WTC11 (cell line): ENCODE data around the gene AOAH. TPM values are rescaled to one million over a fixed set of nuclear protein-coding genes. Genes with fewer than 3 reads are reported as not detected.

Experiments used
- ATAC-seq: fragments of 200-7000 bp; cut with Tn5 transposase; 2 replicates; pipeline ENCODE4 v1.10.0; 2021; ENCODE audit warnings: mild to moderate bottlenecking, moderate library complexity
- CTCF ChIA-PET: fragments of 300-600 bp; sonication (Branson Sonifier 250); formaldehyde crosslinking; loops from one replicate; lab custom pipeline; 2021; ENCODE audit warnings: antibody characterized with exemption; lab: Charles Lee
- POLR2A ChIA-PET: fragments of 350-600 bp; sonication (Branson Sonifier 250); formaldehyde crosslinking; loops from one replicate; lab custom pipeline; 2021; ENCODE audit warnings: antibody characterized with exemption; lab: Charles Lee
- DNase-seq: peaks from one replicate; pipeline ENCODE4 v3.0.0; 2021; ENCODE audit warnings: low spot score
- H3K27ac Mint-ChIP-seq: 2 replicates; pipeline ENCODE4 v1.8.0; 2021; ENCODE audit warnings: mixed read lengths
- H3K27me3 Mint-ChIP-seq: 2 replicates; pipeline ENCODE4 v1.8.0; 2021; ENCODE audit warnings: low read depth, mild to moderate bottlenecking, moderate library complexity, mixed read lengths
- H3K36me3 Mint-ChIP-seq: 2 replicates; pipeline ENCODE4 v1.8.0; 2021; ENCODE audit warnings: mixed read lengths
- H3K4me1 Mint-ChIP-seq: 2 replicates; pipeline ENCODE4 v1.8.0; 2022; ENCODE audit warnings: mixed read lengths
- H3K4me3 Mint-ChIP-seq: 2 replicates; pipeline ENCODE4 v1.8.0; 2021; ENCODE audit warnings: mild to moderate bottlenecking, moderate library complexity, mixed read lengths
- H3K9me3 Mint-ChIP-seq: 2 replicates; pipeline ENCODE4 v1.8.0; 2021; ENCODE audit warnings: mixed read lengths
- CBFB ChIP-seq: sonication (generic); formaldehyde crosslinking; IDR thresholded peaks from 2 replicates; pipeline ENCODE4 v1.8.1; 2022; ENCODE audit warnings: mild to moderate bottlenecking, low read depth, missing genetic modification reagents
- GTF2I ChIP-seq: fragments of 250-450 bp; sonication (Bioruptor Pico); conservative IDR thresholded peaks from 2 replicates; pipeline ENCODE4 v1.4.0; 2021; ENCODE audit warnings: mild to moderate bottlenecking
- KAT7 ChIP-seq: sonication (generic); formaldehyde crosslinking; IDR thresholded peaks from 2 replicates; pipeline ENCODE4 v1.8.1; 2023; ENCODE audit warnings: missing genetic modification reagents, mild to moderate bottlenecking, borderline replicate concordance
- PRDM15 ChIP-seq: sonication (generic); formaldehyde crosslinking; IDR thresholded peaks from 2 replicates; pipeline ENCODE4 v1.8.0; 2022; ENCODE audit warnings: missing genetic modification reagents
- PREB ChIP-seq: sonication (generic); formaldehyde crosslinking; IDR thresholded peaks from 2 replicates; pipeline ENCODE4 v1.8.1; 2022; ENCODE audit warnings: mild to moderate bottlenecking, missing genetic modification reagents, moderate library complexity, borderline replicate concordance
- RELA ChIP-seq: sonication (generic); formaldehyde crosslinking; IDR thresholded peaks from 2 replicates; pipeline ENCODE4 v1.8.1; 2022; ENCODE audit warnings: missing genetic modification reagents, mild to moderate bottlenecking, borderline replicate concordance
- SMAD4 ChIP-seq: sonication (generic); formaldehyde crosslinking; IDR thresholded peaks from 2 replicates; pipeline ENCODE4 v1.8.0; 2022; ENCODE audit warnings: mild to moderate bottlenecking, missing genetic modification reagents
- SOX15 ChIP-seq: fragments of 250-450 bp; sonication (Bioruptor Pico); IDR thresholded peaks from 2 replicates; pipeline ENCODE4 v1.9.0; 2021; ENCODE audit warnings: mild to moderate bottlenecking
- TP53 ChIP-seq: sonication (generic); formaldehyde crosslinking; IDR thresholded peaks from 2 replicates; pipeline ENCODE4 v1.8.1; 2023; ENCODE audit warnings: mild to moderate bottlenecking, missing genetic modification reagents
- ZBTB21 ChIP-seq: sonication (generic); formaldehyde crosslinking; IDR thresholded peaks from 2 replicates; pipeline ENCODE4 v1.8.1; 2023; ENCODE audit warnings: mild to moderate bottlenecking, missing genetic modification reagents, borderline replicate concordance
- ZNF532 ChIP-seq: fragments of 250-450 bp; sonication (Bioruptor Pico); IDR thresholded peaks from 2 replicates; pipeline ENCODE4 v1.9.0; 2021; ENCODE audit warnings: mild to moderate bottlenecking, borderline replicate concordance
- total RNA-seq: library from RNA; stranded (reverse); gene quantifications from 3 replicates; pipeline ENCODE4 v1.2.3, GENCODE V29; 2021
- TF ChIP-seq, protein P1 (sequence below): fragments of 250-450 bp; sonication (Bioruptor Pico); IDR thresholded peaks from 2 replicates; pipeline ENCODE4 v1.9.0; 2021; ENCODE audit warnings: mild to moderate bottlenecking
- TF ChIP-seq, protein P2 (sequence below): fragments of 250-450 bp; sonication (Bioruptor Pico); IDR thresholded peaks from 2 replicates; pipeline ENCODE4 v1.8.0; 2021; ENCODE audit warnings: mild to moderate bottlenecking

Gene AOAH
- total RNA-seq, 1 experiment from 2014 or later = 0.31 TPM

DNA sequence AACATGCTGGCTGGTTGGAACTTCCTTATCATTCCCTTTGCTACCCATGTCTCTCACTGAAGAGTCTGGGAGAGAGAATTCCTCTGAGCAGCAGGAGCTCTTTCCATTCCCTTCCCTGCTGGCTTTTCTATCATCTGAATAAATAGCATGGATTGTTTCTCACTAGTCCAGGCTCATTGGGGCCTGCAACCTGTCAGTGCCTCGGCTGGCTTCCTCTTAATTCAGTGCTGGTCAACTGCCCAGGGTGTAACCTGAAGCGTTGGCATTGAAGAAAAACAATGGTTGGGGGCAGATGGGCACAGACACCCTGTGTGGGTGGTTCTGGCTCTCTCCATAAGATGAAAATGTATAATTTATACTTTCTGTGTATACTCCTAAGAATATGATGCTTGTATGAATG, 179.0 kb downstream of the AOAH start:
- no peak; the same call in none of the 2 replicates for ATAC-seq
- no peak for DNase-seq
- Mint-ChIP-seq H3K4me1 (peaks cover 12% of the 10 kb centered on the region), H3K4me3 (no peak overlapping the region), H3K36me3 (no peaks in the 10 kb centered on the region), H3K27ac (no peak overlapping the region), H3K27me3 (no peaks in the 10 kb centered on the region), H3K9me3 (no peaks in the 10 kb centered on the region)
- ChIA-PET POLR2A (no interaction called here), CTCF (no interaction called here)
- TF ChIP-seq, protein P1, sequence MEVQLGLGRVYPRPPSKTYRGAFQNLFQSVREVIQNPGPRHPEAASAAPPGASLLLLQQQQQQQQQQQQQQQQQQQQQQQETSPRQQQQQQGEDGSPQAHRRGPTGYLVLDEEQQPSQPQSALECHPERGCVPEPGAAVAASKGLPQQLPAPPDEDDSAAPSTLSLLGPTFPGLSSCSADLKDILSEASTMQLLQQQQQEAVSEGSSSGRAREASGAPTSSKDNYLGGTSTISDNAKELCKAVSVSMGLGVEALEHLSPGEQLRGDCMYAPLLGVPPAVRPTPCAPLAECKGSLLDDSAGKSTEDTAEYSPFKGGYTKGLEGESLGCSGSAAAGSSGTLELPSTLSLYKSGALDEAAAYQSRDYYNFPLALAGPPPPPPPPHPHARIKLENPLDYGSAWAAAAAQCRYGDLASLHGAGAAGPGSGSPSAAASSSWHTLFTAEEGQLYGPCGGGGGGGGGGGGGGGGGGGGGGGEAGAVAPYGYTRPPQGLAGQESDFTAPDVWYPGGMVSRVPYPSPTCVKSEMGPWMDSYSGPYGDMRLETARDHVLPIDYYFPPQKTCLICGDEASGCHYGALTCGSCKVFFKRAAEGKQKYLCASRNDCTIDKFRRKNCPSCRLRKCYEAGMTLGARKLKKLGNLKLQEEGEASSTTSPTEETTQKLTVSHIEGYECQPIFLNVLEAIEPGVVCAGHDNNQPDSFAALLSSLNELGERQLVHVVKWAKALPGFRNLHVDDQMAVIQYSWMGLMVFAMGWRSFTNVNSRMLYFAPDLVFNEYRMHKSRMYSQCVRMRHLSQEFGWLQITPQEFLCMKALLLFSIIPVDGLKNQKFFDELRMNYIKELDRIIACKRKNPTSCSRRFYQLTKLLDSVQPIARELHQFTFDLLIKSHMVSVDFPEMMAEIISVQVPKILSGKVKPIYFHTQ (CRISPR knock-in tag) = no peak
- TF ChIP-seq ZBTB21 = no peak
- no peak for TF ChIP-seq PREB (CRISPR knock-in tag)
- no peak for TF ChIP-seq TP53 (CRISPR knock-in tag)
- TF ChIP-seq PRDM15 = no peak
- TF ChIP-seq KAT7 = no peak
- TF ChIP-seq RELA = no peak
- TF ChIP-seq, protein P2, sequence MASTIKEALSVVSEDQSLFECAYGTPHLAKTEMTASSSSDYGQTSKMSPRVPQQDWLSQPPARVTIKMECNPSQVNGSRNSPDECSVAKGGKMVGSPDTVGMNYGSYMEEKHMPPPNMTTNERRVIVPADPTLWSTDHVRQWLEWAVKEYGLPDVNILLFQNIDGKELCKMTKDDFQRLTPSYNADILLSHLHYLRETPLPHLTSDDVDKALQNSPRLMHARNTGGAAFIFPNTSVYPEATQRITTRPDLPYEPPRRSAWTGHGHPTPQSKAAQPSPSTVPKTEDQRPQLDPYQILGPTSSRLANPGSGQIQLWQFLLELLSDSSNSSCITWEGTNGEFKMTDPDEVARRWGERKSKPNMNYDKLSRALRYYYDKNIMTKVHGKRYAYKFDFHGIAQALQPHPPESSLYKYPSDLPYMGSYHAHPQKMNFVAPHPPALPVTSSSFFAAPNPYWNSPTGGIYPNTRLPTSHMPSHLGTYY = no peak
- TF ChIP-seq SMAD4 (CRISPR knock-in tag) = no peak
- no peak for TF ChIP-seq GTF2I
- TF ChIP-seq SOX15 (CRISPR knock-in tag) = no peak

- H3K9me3 Mint-ChIP-seq = no peaks in the 10 kb centered on the region
- no peak overlapping the region for H3K27ac Mint-ChIP-seq
- ATAC-seq = no peak
- no peak overlapping the region for H3K4me3 Mint-ChIP-seq
- TF ChIP-seq CBFB (CRISPR knock-in tag) (no peak), ZNF532 (CRISPR knock-in tag) (no peak)
- H3K27me3 Mint-ChIP-seq = no peaks in the 10 kb centered on the region; the same call in 1 of the 2 replicates
- POLR2A ChIA-PET = no interaction called here
- DNase-seq = no peak
- no peaks in the 10 kb centered on the region for H3K4me1 Mint-ChIP-seq
- no peaks in the 10 kb centered on the region for H3K36me3 Mint-ChIP-seq
- CTCF ChIA-PET = no interaction called here
Observed at GRCh38 chr7:36538126-36538525, 186.2 kb downstream of the AOAH start.
